OCI-LY1 (cell line): ENCODE results near the gene TMEM59L.

ENCODE experiments used
- EZH2 ChIP-seq: fragments of 200-600 bp; sonication (generic), shearing (Covaris generic); IDR thresholded peaks from 2 replicates; pipeline ENCODE4 v1.8.0; 2017; ENCODE audit warnings: borderline replicate concordance, mixed run types, mild to moderate bottlenecking, antibody characterized with exemption, low read length, moderate library complexity, mixed read lengths
- TF ChIP-seq, protein P1 (sequence below): fragments of 200-600 bp; sonication (generic), shearing (Covaris generic); IDR thresholded peaks from 2 replicates; pipeline ENCODE4 v1.5.1; 2017; ENCODE audit warnings: mild to moderate bottlenecking, antibody characterized with exemption, low read length, moderate library complexity, mixed read lengths

GRCh38 chr19:18629166-18630088, 16.8 kb downstream of the TMEM59L start:
- TF ChIP-seq, protein P1, sequence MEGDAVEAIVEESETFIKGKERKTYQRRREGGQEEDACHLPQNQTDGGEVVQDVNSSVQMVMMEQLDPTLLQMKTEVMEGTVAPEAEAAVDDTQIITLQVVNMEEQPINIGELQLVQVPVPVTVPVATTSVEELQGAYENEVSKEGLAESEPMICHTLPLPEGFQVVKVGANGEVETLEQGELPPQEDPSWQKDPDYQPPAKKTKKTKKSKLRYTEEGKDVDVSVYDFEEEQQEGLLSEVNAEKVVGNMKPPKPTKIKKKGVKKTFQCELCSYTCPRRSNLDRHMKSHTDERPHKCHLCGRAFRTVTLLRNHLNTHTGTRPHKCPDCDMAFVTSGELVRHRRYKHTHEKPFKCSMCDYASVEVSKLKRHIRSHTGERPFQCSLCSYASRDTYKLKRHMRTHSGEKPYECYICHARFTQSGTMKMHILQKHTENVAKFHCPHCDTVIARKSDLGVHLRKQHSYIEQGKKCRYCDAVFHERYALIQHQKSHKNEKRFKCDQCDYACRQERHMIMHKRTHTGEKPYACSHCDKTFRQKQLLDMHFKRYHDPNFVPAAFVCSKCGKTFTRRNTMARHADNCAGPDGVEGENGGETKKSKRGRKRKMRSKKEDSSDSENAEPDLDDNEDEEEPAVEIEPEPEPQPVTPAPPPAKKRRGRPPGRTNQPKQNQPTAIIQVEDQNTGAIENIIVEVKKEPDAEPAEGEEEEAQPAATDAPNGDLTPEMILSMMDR = no peak
- TF ChIP-seq EZH2 = no peak
